HL-60 (cell line): Measurements from ENCODE around the gene PYGB.

Experiments
- CTCF ChIP-seq: IDR thresholded peaks from one replicate; pipeline ENCODE4 v1.5.1; 2011; ENCODE audit warnings: low read length, control low read depth, inconsistent platforms; ENCODE audit not compliant: insufficient read depth
- GABPA ChIP-seq: IDR thresholded peaks from 2 replicates; pipeline ENCODE4 v1.6.1; 2012; ENCODE audit warnings: low read depth
- POLR2AphosphoS5 ChIP-seq: IDR thresholded peaks from 2 replicates; pipeline ENCODE4 v1.6.1; 2012; ENCODE audit warnings: low read depth
- REST ChIP-seq: IDR thresholded peaks from 2 replicates; pipeline ENCODE4 v1.6.1; 2012; ENCODE audit warnings: low read depth; ENCODE audit not compliant: insufficient replicate concordance
- SPI1 ChIP-seq: IDR thresholded peaks from 2 replicates; pipeline ENCODE4 v1.6.1; 2012; ENCODE audit warnings: low read depth, mild to moderate bottlenecking, borderline replicate concordance

- TF ChIP-seq CTCF (no peak), GABPA (no peak), POLR2AphosphoS5 (no peak), REST (no peak), SPI1 (no peak)
Measured at GRCh38 chr20:25247518-25247955, 348 bp upstream of the PYGB start.
